Measurements from ENCODE around the gene TRIM72.

The TRIM72 gene

DNA sequence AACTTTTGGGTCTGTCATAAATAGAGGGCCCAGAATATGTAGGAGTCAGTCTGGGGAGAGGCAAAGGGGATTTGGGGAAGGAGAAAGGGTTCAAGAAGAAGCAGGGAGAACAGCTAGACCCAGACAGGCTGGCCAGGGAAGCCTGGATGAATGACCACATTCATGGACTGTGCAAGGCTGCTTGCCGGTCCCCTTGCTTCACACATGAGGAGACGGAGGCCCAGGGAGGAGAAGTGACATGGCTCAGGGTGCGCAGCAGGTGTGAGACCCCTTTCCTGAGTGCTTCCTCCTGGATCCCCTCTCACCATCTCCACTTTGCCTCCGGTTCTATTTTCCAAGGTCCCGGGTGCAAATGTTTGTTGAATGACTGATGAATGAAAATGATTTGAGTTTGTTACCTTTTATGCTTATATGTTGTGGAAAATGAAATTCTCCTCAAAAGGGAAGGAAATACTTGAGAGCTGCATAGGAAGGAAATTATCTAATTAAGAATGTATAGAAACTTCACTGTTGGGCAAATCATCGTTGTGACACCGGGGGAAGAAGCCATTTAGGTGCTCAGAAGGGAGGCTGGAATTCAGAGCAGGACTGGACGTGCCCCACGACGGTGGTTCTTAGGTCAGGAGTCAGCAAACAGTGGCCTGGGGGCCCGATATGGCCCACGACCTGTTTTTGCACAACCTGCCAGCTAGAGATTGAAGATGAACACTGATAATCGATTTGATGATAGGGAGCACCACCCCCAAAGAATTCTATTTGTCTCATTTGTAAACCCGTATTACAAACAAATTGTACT, 46.4 kb downstream of the TRIM72 start:
- no peak for DNase-seq (ENCODE audit: low read depth, low spot score)
- ChIA-PET CTCF (no interaction called here), POLR2A (no interaction called here)
- no peak for TF ChIP-seq CTCF (IDR thresholded peaks at IDR 0.05; ENCODE audit: insufficient read depth, low read length, missing control alignments)
- no peak overlapping the region for H3K4me3 ChIP-seq (ENCODE audit: low read depth, low read length)

GRCh38 chr16:31262084-31262483, 48.2 kb downstream of the TRIM72 start:
- no peak for DNase-seq (ENCODE audit: low read depth, low spot score)
- no peak for TF ChIP-seq CTCF (IDR thresholded peaks at IDR 0.05; ENCODE audit: insufficient read depth, low read length, missing control alignments)
- ChIA-PET CTCF (no interaction called here), POLR2A (no interaction called here)
- no peak overlapping the region for H3K4me3 ChIP-seq (ENCODE audit: low read depth, low read length)

DNA sequence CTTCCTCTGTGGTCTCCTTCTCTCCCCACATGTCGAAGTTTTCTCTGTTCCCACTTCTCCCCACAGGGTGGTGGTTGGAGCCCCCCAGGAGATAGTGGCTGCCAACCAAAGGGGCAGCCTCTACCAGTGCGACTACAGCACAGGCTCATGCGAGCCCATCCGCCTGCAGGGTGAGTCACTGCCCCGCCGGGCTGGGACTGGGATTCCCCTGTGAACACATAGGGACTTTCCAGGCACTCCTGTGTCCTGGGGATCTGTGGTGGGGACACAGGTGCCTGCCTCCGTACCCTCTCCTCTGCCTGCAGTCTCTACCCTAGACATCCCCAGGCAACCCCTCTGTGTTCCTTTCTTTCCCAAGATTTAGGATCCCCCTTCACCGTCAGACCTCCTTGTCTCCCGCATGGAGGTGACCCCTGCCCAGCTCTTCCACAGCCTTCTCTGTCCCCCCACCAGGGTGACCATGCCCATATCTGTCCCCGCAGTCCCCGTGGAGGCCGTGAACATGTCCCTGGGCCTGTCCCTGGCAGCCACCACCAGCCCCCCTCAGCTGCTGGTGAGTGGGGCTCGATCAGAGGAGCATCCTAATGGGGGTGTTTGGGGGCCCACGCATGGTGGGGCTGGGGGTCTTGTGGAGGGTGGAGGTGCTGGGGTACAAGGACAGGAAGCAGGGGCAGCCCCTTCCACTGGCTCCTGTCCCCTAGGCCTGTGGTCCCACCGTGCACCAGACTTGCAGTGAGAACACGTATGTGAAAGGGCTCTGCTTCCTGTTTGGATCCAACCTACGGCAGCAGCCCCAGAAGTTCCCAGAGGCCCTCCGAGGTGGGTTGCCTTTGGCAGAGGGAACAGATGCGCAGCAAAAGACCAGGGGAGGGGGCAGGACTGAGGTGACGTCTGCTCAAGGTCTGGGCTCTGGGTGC, 51.7 kb downstream of the TRIM72 start:
- no peak for DNase-seq (ENCODE audit: low read depth, low spot score)
- ChIA-PET CTCF (no interaction called here), POLR2A (no interaction called here)
- TF ChIP-seq CTCF (IDR thresholded peaks at IDR 0.05; ENCODE audit: insufficient read depth, low read length, missing control alignments): no peak
- no peak overlapping the region for H3K4me3 ChIP-seq (ENCODE audit: low read depth, low read length)

GRCh38 chr16:31267332-31268032, 53.6 kb downstream of the TRIM72 start:
- DNase-seq (ENCODE audit: low read depth, low spot score): no peak
- ChIA-PET CTCF (no interaction called here), POLR2A (no interaction called here)
- TF ChIP-seq CTCF (IDR thresholded peaks at IDR 0.05; ENCODE audit: insufficient read depth, low read length, missing control alignments): no peak
- H3K4me3 ChIP-seq (ENCODE audit: low read depth, low read length): no peak overlapping the region

DNA sequence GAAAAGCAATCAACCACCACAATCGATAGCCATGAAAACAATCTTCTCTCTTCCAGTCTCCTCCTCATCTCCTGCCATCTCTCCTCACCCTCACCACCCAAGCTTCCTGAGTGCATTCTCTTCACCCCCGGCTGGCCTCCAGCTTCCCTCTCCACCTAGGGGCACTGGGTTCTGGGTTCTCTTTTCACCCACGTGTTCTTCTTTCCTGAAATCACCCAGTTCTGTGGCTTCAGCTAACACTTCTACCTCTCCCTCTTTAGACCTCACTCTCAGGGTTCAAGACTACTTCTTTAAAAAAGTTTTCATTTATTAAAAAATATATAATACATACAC, 54.1 kb downstream of the TRIM72 start:
- CTCF ChIA-PET: no interaction called here

More for the DNA sequence above, 54.1 kb downstream of the TRIM72 start:
- H3K4me3 ChIP-seq (ENCODE audit: low read depth, low read length): no peak overlapping the region
- TF ChIP-seq CTCF (IDR thresholded peaks at IDR 0.05; ENCODE audit: insufficient read depth, low read length, missing control alignments): no peak
- POLR2A ChIA-PET: no interaction called here
- no peak for DNase-seq (ENCODE audit: low read depth, low spot score)
